Measurements from ENCODE around the gene PRR14L. TPM values are rescaled to one million over a fixed set of nuclear protein-coding genes. Genes with fewer than 3 reads are reported as not detected.

PRR14L gene
- total RNA-seq, 1 experiment from 2014 or later = 138 TPM

GRCh38 chr22:31789803-31790202 lies 39.9 kb upstream of the PRR14L start:
- Histone ChIP-seq H2BK15ac (ENCODE audit: low read depth, low read length) (no peak overlapping the region), H3K4me1 (ENCODE audit: insufficient read depth, low read length) (no peaks in the 10 kb centered on the region; the same call in 1 of the 2 replicates), H4K91ac (ENCODE audit: insufficient read length, low read depth, low read length) (no peak overlapping the region), H3K27ac (ENCODE audit: insufficient read length, low read depth, low read length) (no peak overlapping the region), H3K9ac (ENCODE audit: extremely low read depth, insufficient read length, low read length) (no peak overlapping the region), H3K4ac (ENCODE audit: low read depth, low read length) (no peak overlapping the region), H3K79me1 (ENCODE audit: insufficient read depth, low read depth, low read length, poor library complexity, severe bottlenecking) (no peaks in the 10 kb centered on the region), H3T11ph (ENCODE audit: low read length) (no peak overlapping the region), H3K14ac (ENCODE audit: insufficient read depth, low read length) (no peak overlapping the region), H2BK20ac (ENCODE audit: low read depth, low read length, poor library complexity, severe bottlenecking) (no peak overlapping the region), H2BK12ac (ENCODE audit: insufficient read length, low read depth, low read length) (no peak overlapping the region), H3K9me3 (ENCODE audit: control insufficient read depth, low read depth, low read length) (no peaks in the 10 kb centered on the region), H2AFZ (ENCODE audit: low read length) (no peak overlapping the region), H2AK5ac (ENCODE audit: insufficient read length, low read length) (no peak overlapping the region), H4K8ac (replicated peaks; ENCODE audit: insufficient read length, low read depth, low read length) (no peak overlapping the region), H3K56ac (ENCODE audit: insufficient read length, low read depth, low read length) (no peak overlapping the region), H3K27me3 (ENCODE audit: insufficient read depth, low read length) (no peaks in the 10 kb centered on the region), H3K23me2 (ENCODE audit: insufficient read length, low read depth, low read length, poor library complexity, severe bottlenecking) (no peaks in the 10 kb centered on the region), H4K20me1 (ENCODE audit: control insufficient read depth, insufficient read depth, insufficient read length) (no peaks in the 10 kb centered on the region), H2BK120ac (ENCODE audit: low read depth, low read length, poor library complexity, severe bottlenecking) (no peak overlapping the region), H3K4me2 (ENCODE audit: insufficient read depth, insufficient read length, low read length) (no peak overlapping the region), H4K5ac (ENCODE audit: insufficient read length, low read depth, low read length) (no peak overlapping the region), H2BK5ac (ENCODE audit: insufficient read length, low read length) (no peak overlapping the region), H3K23ac (ENCODE audit: insufficient read length, low read depth, low read length) (no peak overlapping the region), H3K79me2 (ENCODE audit: insufficient read depth, low read length) (no peaks in the 10 kb centered on the region), H3K18ac (ENCODE audit: insufficient read length, low read depth, low read length) (no peak overlapping the region)
- H3K4me1 Mint-ChIP-seq = 0 out of 4 replicates have a peak, but pooled peaks cover 0 to 2% of the 10 kb centered on the region in 2 experiments
- WGBS (ENCODE audit: extremely low coverage, insufficient read length, low lambda C conversion rate) = no CpG with 5 or more reads among the region's 3 CpGs
- DNase-seq = no peak
- H3K4me3 Mint-ChIP-seq = no peak overlapping the region
- TF ChIP-seq, protein P1, sequence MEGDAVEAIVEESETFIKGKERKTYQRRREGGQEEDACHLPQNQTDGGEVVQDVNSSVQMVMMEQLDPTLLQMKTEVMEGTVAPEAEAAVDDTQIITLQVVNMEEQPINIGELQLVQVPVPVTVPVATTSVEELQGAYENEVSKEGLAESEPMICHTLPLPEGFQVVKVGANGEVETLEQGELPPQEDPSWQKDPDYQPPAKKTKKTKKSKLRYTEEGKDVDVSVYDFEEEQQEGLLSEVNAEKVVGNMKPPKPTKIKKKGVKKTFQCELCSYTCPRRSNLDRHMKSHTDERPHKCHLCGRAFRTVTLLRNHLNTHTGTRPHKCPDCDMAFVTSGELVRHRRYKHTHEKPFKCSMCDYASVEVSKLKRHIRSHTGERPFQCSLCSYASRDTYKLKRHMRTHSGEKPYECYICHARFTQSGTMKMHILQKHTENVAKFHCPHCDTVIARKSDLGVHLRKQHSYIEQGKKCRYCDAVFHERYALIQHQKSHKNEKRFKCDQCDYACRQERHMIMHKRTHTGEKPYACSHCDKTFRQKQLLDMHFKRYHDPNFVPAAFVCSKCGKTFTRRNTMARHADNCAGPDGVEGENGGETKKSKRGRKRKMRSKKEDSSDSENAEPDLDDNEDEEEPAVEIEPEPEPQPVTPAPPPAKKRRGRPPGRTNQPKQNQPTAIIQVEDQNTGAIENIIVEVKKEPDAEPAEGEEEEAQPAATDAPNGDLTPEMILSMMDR (conservative IDR thresholded peaks at IDR 0.05) = no peak
- no peak overlapping the region for H3K27ac Mint-ChIP-seq
- no peaks in the 10 kb centered on the region for H3K9me3 Mint-ChIP-seq
- no peaks in the 10 kb centered on the region for H3K27me3 Mint-ChIP-seq (ENCODE audit: low read depth)
- peaks cover 3 to 27% (median 13%) of the 10 kb centered on the region in 3 experiments; a peak in 6 of 7 replicates for H3K36me3 Mint-ChIP-seq (ENCODE audit: insufficient read depth in 1 of 3, low read depth in 3 of 3)
